ENCODE data around the gene TENM3. TPM values are rescaled to one million over a fixed set of nuclear protein-coding genes. Genes with fewer than 3 reads are reported as not detected.

Gene TENM3
- total RNA-seq, 2 donors from 2014 or later: 39.5 to 51.9 TPM

- Histone ChIP-seq H3K4me3 (ENCODE audit: low read length) (no peak overlapping the region), H3K9me3 (ENCODE audit: control insufficient read depth, low read length) (no peaks in the 10 kb centered on the region), H3K9ac (ENCODE audit: extremely low read depth, low read length, poor library complexity, severe bottlenecking) (no peak overlapping the region), H3K4me1 (ENCODE audit: control insufficient read depth, insufficient read depth, low read length) (no peaks in the 10 kb centered on the region), H3K27ac (ENCODE audit: low read depth, low read length) (no peak overlapping the region), H3K36me3 (ENCODE audit: control insufficient read depth, insufficient read depth, low read length) (no peaks in the 10 kb centered on the region), H3K27me3 (ENCODE audit: control insufficient read depth, insufficient read depth, low read length, poor library complexity, severe bottlenecking) (no peaks in the 10 kb centered on the region)
- peaks cover 10% of the 10 kb centered on the region for H3K4me1 Mint-ChIP-seq
- peaks cover 12% of the 10 kb centered on the region for H3K9me3 Mint-ChIP-seq
- H3K36me3 Mint-ChIP-seq (ENCODE audit: low read depth): peaks cover 6% of the 10 kb centered on the region
- no peaks in the 10 kb centered on the region for H3K27me3 Mint-ChIP-seq (ENCODE audit: insufficient read depth)
- 88 to 90% methylated on average over 6 to 7 of the region's 7 CpGs for WGBS, 2 experiments (ENCODE audit: insufficient coverage in 1 of 2, insufficient read length in 1 of 2)
- H3K4me3 Mint-ChIP-seq: no peak overlapping the region
- no peak for TF ChIP-seq CTCF (conservative IDR thresholded peaks at IDR 0.05)
- DNase-seq: no peak
- H3K27ac Mint-ChIP-seq: no peak overlapping the region
Observed at GRCh38 chr4:182354867-182355266, 111.7 kb downstream of the TENM3 start.

DNA sequence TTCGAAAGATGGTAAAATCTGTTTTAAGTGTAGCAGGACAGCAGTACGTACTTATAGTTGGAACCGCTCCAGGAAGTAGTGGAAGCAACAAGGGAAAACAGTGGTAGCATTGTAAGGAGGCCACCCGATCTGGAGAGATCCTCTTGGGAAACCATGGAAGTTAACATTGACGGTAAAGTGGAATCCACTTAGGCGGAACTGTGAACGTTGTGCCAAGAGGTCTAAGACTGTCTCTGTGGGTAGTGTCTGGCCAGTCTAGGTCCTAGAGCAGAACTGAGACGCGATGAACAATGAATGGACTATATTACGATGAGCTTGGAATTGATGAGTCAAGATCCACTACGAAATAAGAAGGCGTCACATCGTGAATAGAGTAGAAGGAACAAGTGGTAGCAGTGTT, 124.0 kb downstream of the TENM3 start:
- Histone ChIP-seq H3K4me3 (ENCODE audit: low read length) (no peak overlapping the region), H3K9me3 (ENCODE audit: control insufficient read depth, low read length) (peaks cover 20% of the 10 kb centered on the region), H3K36me3 (ENCODE audit: control insufficient read depth, insufficient read depth, low read length) (no peaks in the 10 kb centered on the region), H3K27me3 (ENCODE audit: control insufficient read depth, insufficient read depth, low read length, poor library complexity, severe bottlenecking) (peaks cover 12% of the 10 kb centered on the region), H3K9ac (ENCODE audit: extremely low read depth, low read length, poor library complexity, severe bottlenecking) (no peak overlapping the region), H3K4me1 (ENCODE audit: control insufficient read depth, insufficient read depth, low read length) (peaks cover 10% of the 10 kb centered on the region), H3K27ac (ENCODE audit: low read depth, low read length) (no peak overlapping the region)
- Mint-ChIP-seq H3K9me3 (peaks cover 13% of the 10 kb centered on the region), H3K27ac (no peak overlapping the region), H3K27me3 (ENCODE audit: insufficient read depth) (peaks cover 22% of the 10 kb centered on the region), H3K4me1 (peaks cover 30% of the 10 kb centered on the region), H3K36me3 (ENCODE audit: low read depth) (peaks cover 2% of the 10 kb centered on the region), H3K4me3 (no peak overlapping the region)
- TF ChIP-seq CTCF (conservative IDR thresholded peaks at IDR 0.05): no peak
- 95 to 97% methylated on average over 13 of the region's 13 CpGs for WGBS, 2 experiments (ENCODE audit: insufficient coverage in 1 of 2, insufficient read length in 1 of 2)
- DNase-seq: no peak

GRCh38 chr4:182369211-182369610, 126.0 kb downstream of the TENM3 start:
- Histone ChIP-seq H3K9ac (ENCODE audit: extremely low read depth, low read length, poor library complexity, severe bottlenecking) (no peak overlapping the region), H3K4me1 (ENCODE audit: control insufficient read depth, insufficient read depth, low read length) (peaks cover 10% of the 10 kb centered on the region), H3K27ac (ENCODE audit: low read depth, low read length) (no peak overlapping the region), H3K27me3 (ENCODE audit: control insufficient read depth, insufficient read depth, low read length, poor library complexity, severe bottlenecking) (peaks cover 12% of the 10 kb centered on the region), H3K4me3 (ENCODE audit: low read length) (no peak overlapping the region), H3K36me3 (ENCODE audit: control insufficient read depth, insufficient read depth, low read length) (no peaks in the 10 kb centered on the region), H3K9me3 (ENCODE audit: control insufficient read depth, low read length) (peaks cover 12% of the 10 kb centered on the region)
- peaks cover 9% of the 10 kb centered on the region for H3K9me3 Mint-ChIP-seq
- 52 to 70% methylated on average over 3 of the region's 3 CpGs for WGBS, 2 experiments (ENCODE audit: insufficient coverage in 1 of 2, insufficient read length in 1 of 2)
- H3K27me3 Mint-ChIP-seq (ENCODE audit: insufficient read depth): peaks cover 27% of the 10 kb centered on the region
- TF ChIP-seq CTCF (conservative IDR thresholded peaks at IDR 0.05): no peak
- H3K27ac Mint-ChIP-seq: peak overlapping the region; percentile 35
- H3K4me1 Mint-ChIP-seq: peaks cover 30% of the 10 kb centered on the region
- peaks cover 2% of the 10 kb centered on the region for H3K36me3 Mint-ChIP-seq (ENCODE audit: low read depth)
- DNase-seq: no peak
- H3K4me3 Mint-ChIP-seq: no peak overlapping the region

Data from endodermal cell (in vitro differentiated cells).